ENCODE measurements around the gene ROPN1B.
"Not testable (repeated sequence)": the region's sequence is repeated elsewhere in the genome, so short reads cannot be mapped to it uniquely, and the experiment has no call there.

Gene ROPN1B

DNA sequence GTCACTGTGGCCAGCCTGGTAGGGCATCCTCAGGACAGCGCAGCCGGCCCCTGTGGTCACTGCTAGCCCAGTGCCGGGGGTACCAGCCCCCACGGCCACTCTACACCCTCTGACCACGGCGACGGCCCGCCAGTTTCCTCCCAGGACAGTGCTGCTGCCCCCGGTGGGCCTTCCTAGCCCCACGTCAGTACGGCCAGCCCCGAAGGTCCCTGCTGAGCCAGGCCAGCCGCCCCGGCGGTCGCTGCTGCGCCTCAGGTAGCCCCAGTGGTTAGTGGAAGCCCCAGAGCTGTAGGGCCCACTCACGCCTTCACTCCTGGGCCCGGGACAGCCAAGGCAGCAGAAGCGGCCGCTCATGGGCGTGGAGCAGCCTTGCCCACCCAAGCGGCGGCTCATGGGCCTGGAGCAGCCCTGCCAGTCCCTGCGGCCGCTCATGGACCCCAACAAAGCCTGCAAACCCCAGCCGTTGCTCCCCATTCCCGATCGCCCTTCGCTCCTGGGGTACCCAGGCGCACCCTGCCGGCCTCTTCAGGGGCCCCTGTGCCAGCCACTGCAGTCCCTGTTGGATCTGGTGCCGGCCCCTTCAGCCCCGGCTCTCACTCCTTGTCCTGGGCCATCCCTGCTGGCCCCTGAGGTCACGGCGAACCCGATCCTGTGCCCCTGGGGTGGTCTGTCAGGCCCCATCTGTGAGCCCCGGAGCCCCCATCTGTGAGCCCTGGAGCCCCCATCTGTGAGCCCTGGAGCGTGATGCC lies 9.5 kb upstream of the ROPN1B start:
- Histone ChIP-seq H3K4me1 (ENCODE audit: control insufficient read depth, insufficient read depth, low read length) (no peaks in the 10 kb centered on the region), H3K27ac (ENCODE audit: low read length) (no peak overlapping the region), H3K9ac (ENCODE audit: low read length in 2 of 2) (no peak overlapping the region), H3K36me3 (ENCODE audit: control insufficient read depth in 2 of 2, insufficient read depth in 2 of 2, low read length in 2 of 2) (no peaks in the 10 kb centered on the region), H3K27me3 (ENCODE audit: control insufficient read depth in 1 of 2, insufficient read depth in 2 of 2, low read length in 2 of 2) (peaks cover 8 to 13% of the 10 kb centered on the region in 2 donors), H3K4me3 (ENCODE audit: low read length in 2 of 2) (no peak overlapping the region), H3K9me3 (ENCODE audit: control insufficient read depth in 2 of 2, low read length in 2 of 2) (peaks cover 3 to 4% of the 10 kb centered on the region in 2 donors)

DNA sequence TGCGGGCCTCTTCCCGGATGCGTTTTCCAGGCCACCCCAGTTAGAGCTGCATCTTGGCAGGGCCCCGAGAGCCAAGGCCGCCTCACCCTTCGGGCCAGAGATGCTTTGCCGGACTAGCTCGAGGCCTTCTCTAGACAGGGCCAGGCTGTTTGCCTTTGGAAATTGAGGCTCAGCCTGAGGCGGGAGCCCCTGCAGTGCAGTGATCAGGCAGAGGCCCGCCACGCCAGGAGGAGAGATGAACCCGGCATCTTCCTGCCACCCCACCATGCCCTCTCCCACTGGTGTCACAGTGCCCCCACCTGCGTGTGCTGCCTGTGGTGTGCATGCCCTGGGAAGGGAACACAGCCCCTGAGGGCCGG lies 8.9 kb upstream of the ROPN1B start:
- Histone ChIP-seq H3K27me3 (ENCODE audit: control insufficient read depth in 1 of 2, insufficient read depth in 2 of 2, low read length in 2 of 2) (peaks cover 8 to 13% of the 10 kb centered on the region in 2 donors), H3K27ac (ENCODE audit: low read length) (no peak overlapping the region), H3K9me3 (ENCODE audit: control insufficient read depth in 2 of 2, low read length in 2 of 2) (peaks cover 3 to 4% of the 10 kb centered on the region in 2 donors), H3K36me3 (ENCODE audit: control insufficient read depth in 2 of 2, insufficient read depth in 2 of 2, low read length in 2 of 2) (no peaks in the 10 kb centered on the region), H3K4me3 (ENCODE audit: low read length in 2 of 2) (no peak overlapping the region), H3K4me1 (ENCODE audit: control insufficient read depth, insufficient read depth, low read length) (no peaks in the 10 kb centered on the region), H3K9ac (ENCODE audit: low read length in 2 of 2) (no peak overlapping the region)

DNA sequence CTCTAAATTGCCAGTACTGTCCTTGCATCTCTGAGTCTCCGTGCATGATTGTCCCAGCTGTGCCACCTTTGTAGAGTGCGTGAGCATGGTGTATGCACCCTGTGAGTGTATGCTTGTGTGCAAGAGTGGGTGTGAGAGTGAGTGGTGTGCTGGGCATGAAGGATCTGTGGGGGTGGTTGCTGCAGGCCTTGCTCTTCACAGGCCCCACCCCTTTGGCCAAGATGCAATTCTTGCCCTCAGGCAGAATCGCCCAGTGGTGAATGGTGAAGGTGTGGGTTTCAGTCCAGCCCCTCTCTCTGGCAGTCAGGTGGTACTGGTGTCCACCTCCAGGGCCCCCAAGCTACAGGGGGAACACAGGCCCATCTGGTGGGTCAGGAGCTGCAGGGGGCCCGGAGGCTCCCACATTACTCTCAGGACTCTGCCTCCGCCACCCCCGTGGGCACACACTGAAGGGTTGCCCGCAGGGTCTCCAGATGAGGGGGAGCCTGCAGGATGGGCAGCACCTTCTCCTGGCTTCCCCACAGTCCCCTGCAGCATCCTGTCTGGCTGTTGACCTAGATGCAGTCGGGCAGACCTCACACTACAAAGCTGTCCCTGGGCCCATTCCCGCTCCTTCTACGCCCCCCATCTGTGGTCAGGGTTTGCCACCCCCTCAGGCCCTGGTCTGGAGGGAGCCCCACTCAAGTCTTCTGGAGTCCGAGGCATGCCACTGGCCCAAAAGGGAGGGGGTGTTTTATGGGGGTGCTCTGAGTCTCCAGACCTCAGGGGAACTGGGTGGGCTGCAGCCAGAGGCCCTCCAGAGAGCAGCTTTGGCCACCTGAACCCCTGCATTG lies 8.3 kb upstream of the ROPN1B start:
- no peak overlapping the region for H3K4me3 ChIP-seq (ENCODE audit: low read length in 2 of 2)
- peaks cover 3 to 4% of the 10 kb centered on the region in 2 donors for H3K9me3 ChIP-seq (ENCODE audit: control insufficient read depth in 2 of 2, low read length in 2 of 2)
- peaks cover 8 to 13% of the 10 kb centered on the region in 2 donors for H3K27me3 ChIP-seq (ENCODE audit: control insufficient read depth in 1 of 2, insufficient read depth in 2 of 2, low read length in 2 of 2)
- H3K9ac ChIP-seq (ENCODE audit: low read length in 2 of 2) = no peak overlapping the region
- no peaks in the 10 kb centered on the region for H3K36me3 ChIP-seq (ENCODE audit: control insufficient read depth in 2 of 2, insufficient read depth in 2 of 2, low read length in 2 of 2)
- no peak overlapping the region for H3K27ac ChIP-seq (ENCODE audit: low read length)
- H3K4me1 ChIP-seq (ENCODE audit: control insufficient read depth, insufficient read depth, low read length) = no peaks in the 10 kb centered on the region

DNA sequence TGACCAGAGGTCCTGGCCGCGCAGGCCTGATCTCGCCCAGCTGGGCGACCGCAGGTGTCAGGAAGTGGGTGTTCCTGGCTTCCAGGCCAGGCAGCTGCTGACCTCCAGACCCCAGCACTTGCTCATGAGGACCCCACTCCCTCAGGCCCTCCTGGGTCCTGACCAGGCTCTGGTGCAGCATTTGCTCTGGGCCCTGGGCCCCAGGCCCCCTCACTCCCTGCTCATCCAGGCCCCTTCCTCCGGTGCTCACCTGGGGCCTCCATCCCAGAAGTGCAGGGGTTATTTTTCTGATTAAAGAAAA lies 7.7 kb upstream of the ROPN1B start:
- Histone ChIP-seq H3K27ac (ENCODE audit: low read length) (no peak overlapping the region), H3K27me3 (ENCODE audit: control insufficient read depth in 1 of 2, insufficient read depth in 2 of 2, low read length in 2 of 2) (peaks cover 5 to 13% of the 10 kb centered on the region in 2 donors)

DNA sequence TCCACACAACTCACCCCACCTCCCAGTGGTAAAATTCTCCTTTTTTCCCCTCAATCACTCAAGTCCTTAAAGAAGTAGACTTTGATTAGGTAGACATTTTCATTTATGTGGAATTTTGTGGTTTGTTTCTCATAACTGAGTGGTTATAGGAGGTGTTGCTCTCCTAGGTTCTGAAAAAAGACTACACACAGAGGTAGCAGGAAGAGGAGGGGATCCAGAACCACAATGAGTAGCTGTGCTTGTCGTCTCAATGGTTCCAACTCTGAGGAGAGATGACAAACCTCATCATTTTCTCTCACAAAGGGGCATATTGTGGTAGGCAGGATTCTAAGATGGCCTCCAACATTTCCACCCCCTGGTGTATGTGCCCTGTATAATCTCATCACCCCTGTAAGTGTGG lies 5.1 kb upstream of the ROPN1B start:
- H3K4me3 ChIP-seq (ENCODE audit: low read length in 2 of 2); H3K4me1 ChIP-seq (ENCODE audit: control insufficient read depth, insufficient read depth, low read length); H3K27ac ChIP-seq (ENCODE audit: low read length); H3K9me3 ChIP-seq (ENCODE audit: control insufficient read depth in 2 of 2, low read length in 2 of 2); H3K9ac ChIP-seq (ENCODE audit: low read length in 2 of 2); H3K27me3 ChIP-seq (ENCODE audit: control insufficient read depth in 1 of 2, insufficient read depth in 2 of 2, low read length in 2 of 2); H3K36me3 ChIP-seq (ENCODE audit: control insufficient read depth in 2 of 2, insufficient read depth in 2 of 2, low read length in 2 of 2): not testable (repeated sequence)

More for the DNA sequence above, 7.7 kb upstream of the ROPN1B start:
- H3K4me3 ChIP-seq (ENCODE audit: low read length in 2 of 2) = no peak overlapping the region
- no peaks in the 10 kb centered on the region for H3K4me1 ChIP-seq (ENCODE audit: control insufficient read depth, insufficient read depth, low read length)
- H3K9me3 ChIP-seq (ENCODE audit: control insufficient read depth in 2 of 2, low read length in 2 of 2) = peaks cover 3 to 4% of the 10 kb centered on the region in 2 donors
- no peak overlapping the region for H3K9ac ChIP-seq (ENCODE audit: low read length in 2 of 2)
- H3K36me3 ChIP-seq (ENCODE audit: control insufficient read depth in 2 of 2, insufficient read depth in 2 of 2, low read length in 2 of 2) = no peaks in the 10 kb centered on the region

DNA sequence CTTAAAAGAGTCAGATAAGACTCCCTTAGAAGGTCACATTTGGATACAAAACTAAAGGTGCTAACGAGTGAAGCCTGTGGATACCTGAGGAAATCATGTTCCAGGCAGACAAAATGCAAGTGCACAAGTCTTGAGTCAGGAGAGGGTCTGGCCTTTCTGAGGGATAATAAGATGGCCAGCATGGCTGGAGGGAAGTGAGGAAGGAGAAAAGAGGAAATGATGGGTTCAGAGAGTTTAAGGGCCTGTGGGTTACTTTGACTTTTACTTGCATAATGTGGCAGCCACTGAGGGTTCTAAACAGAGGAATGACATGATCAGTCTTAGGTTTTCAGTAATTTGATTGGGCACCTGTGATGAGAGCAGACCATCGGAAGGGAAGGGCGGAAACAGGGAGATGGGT lies 3.5 kb upstream of the ROPN1B start:
- peaks cover 3 to 4% of the 10 kb centered on the region in 2 donors for H3K9me3 ChIP-seq (ENCODE audit: control insufficient read depth in 2 of 2, low read length in 2 of 2)
- H3K9ac ChIP-seq (ENCODE audit: low read length in 2 of 2) = no peak overlapping the region
- H3K4me3 ChIP-seq (ENCODE audit: low read length in 2 of 2) = no peak overlapping the region
- H3K4me1 ChIP-seq (ENCODE audit: control insufficient read depth, insufficient read depth, low read length) = no peaks in the 10 kb centered on the region
- no peak overlapping the region for H3K27ac ChIP-seq (ENCODE audit: low read length)
- H3K27me3 ChIP-seq (ENCODE audit: control insufficient read depth in 1 of 2, insufficient read depth in 2 of 2, low read length in 2 of 2) = peaks cover 3 to 4% of the 10 kb centered on the region in 2 donors
- no peaks in the 10 kb centered on the region for H3K36me3 ChIP-seq (ENCODE audit: control insufficient read depth in 2 of 2, insufficient read depth in 2 of 2, low read length in 2 of 2)

DNA sequence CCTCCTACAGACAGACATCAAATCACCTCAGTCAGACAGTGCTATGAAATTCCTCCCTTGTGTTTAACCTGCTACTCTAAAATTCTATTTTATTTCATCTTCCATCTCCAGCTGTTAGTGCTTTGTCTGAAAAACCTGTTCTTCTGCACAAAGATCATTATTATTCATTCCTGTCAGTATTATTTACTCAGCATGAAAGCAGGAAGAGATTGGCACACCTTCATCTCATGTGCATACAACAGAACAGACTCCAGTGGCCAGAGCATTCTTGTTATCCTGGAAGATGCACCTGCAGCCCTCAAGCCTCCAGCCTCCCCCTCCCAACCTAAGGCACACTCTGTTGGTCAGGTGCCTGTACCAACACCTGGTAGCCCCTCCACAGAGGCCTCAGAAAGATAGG lies 1.8 kb upstream of the ROPN1B start:
- no peak overlapping the region for H3K27ac ChIP-seq (ENCODE audit: low read length)
- no peaks in the 10 kb centered on the region for H3K36me3 ChIP-seq (ENCODE audit: control insufficient read depth in 2 of 2, insufficient read depth in 2 of 2, low read length in 2 of 2)
- peaks cover 3 to 4% of the 10 kb centered on the region in 2 donors for H3K9me3 ChIP-seq (ENCODE audit: control insufficient read depth in 2 of 2, low read length in 2 of 2)
- peaks cover 3 to 9% of the 10 kb centered on the region in 2 donors for H3K27me3 ChIP-seq (ENCODE audit: control insufficient read depth in 1 of 2, insufficient read depth in 2 of 2, low read length in 2 of 2)
- H3K4me3 ChIP-seq (ENCODE audit: low read length in 2 of 2) = no peak overlapping the region
- peaks cover 4% of the 10 kb centered on the region for H3K4me1 ChIP-seq (ENCODE audit: control insufficient read depth, insufficient read depth, low read length)
- no peak overlapping the region for H3K9ac ChIP-seq (ENCODE audit: low read length in 2 of 2)

DNA sequence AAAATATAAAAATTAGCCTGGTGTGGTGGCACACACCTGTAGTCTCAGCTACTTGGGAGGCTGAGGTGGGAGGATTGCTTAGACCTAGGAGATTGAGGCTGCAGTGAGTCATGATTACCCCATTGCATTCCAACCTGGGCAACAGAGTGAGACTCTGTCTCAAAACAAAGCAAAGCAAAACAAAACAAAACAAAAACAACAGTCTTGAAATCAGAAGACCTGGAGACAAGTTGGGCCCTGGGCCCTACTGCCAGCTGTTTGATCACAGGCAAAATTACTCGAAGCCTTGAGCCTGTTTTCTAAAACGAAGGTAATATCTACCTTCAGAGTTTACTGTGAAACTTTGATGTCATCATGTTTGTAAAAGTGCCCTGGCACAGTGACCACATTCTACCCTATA lies 857 bp upstream of the ROPN1B start:
- not testable (repeated sequence) for H3K27me3 ChIP-seq (ENCODE audit: control insufficient read depth in 1 of 2, insufficient read depth in 2 of 2, low read length in 2 of 2); H3K9me3 ChIP-seq (ENCODE audit: control insufficient read depth in 2 of 2, low read length in 2 of 2); H3K9ac ChIP-seq (ENCODE audit: low read length in 2 of 2); H3K4me1 ChIP-seq (ENCODE audit: control insufficient read depth, insufficient read depth, low read length); H3K4me3 ChIP-seq (ENCODE audit: low read length in 2 of 2); H3K36me3 ChIP-seq (ENCODE audit: control insufficient read depth in 2 of 2, insufficient read depth in 2 of 2, low read length in 2 of 2); H3K27ac ChIP-seq (ENCODE audit: low read length)

DNA sequence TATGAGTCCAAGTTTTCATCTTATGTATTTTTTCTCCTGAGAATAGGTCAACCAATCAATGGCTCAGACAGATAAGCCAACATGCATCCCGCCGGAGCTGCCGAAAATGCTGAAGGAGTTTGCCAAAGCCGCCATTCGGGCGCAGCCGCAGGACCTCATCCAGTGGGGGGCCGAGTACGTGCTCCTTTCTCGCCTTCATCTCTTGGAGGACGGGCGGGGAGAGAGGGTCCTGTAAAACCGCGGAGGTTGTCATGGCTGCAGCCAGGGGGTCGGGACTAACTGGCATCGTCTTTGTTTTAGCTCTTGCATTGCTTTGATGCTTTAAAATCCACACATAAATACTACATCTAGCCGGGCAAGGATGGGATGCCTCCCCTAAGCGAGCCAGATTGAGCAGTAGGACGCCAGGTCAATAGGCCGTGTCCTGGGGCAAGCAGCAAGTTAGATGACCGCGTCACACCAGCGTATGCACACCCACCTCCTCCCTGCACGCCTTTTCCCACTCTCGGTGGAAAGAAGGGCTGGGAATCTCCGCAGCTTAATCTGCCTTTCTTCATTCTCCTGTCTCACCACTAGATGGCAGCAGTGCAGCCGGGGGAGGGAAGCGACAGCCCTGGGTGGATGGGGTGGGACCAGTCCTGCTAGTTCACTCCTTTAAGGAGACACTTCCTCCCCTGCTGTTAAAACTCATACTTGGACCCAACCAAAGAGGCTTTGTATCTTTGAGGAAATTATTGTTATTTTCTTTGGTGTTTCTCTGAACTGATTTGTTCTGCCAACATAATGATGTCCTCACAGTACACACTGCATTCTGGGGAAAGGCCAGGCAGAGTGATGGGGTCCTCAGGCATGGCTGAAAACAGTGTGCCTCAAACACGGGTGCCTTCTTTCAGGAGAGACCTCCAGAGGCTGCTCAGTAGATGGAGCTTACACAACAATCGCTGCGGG lies 3.3 kb downstream of the ROPN1B start:
- not testable (repeated sequence) for H3K36me3 ChIP-seq (ENCODE audit: control insufficient read depth in 2 of 2, insufficient read depth in 2 of 2, low read length in 2 of 2); H3K4me1 ChIP-seq (ENCODE audit: control insufficient read depth, insufficient read depth, low read length); H3K27ac ChIP-seq (ENCODE audit: low read length); H3K9me3 ChIP-seq (ENCODE audit: control insufficient read depth in 2 of 2, low read length in 2 of 2); H3K9ac ChIP-seq (ENCODE audit: low read length in 2 of 2); H3K27me3 ChIP-seq (ENCODE audit: control insufficient read depth in 1 of 2, insufficient read depth in 2 of 2, low read length in 2 of 2)
- peak overlapping the region; percentile 74 to 83 for H3K4me3 ChIP-seq (ENCODE audit: low read length in 2 of 2)

DNA sequence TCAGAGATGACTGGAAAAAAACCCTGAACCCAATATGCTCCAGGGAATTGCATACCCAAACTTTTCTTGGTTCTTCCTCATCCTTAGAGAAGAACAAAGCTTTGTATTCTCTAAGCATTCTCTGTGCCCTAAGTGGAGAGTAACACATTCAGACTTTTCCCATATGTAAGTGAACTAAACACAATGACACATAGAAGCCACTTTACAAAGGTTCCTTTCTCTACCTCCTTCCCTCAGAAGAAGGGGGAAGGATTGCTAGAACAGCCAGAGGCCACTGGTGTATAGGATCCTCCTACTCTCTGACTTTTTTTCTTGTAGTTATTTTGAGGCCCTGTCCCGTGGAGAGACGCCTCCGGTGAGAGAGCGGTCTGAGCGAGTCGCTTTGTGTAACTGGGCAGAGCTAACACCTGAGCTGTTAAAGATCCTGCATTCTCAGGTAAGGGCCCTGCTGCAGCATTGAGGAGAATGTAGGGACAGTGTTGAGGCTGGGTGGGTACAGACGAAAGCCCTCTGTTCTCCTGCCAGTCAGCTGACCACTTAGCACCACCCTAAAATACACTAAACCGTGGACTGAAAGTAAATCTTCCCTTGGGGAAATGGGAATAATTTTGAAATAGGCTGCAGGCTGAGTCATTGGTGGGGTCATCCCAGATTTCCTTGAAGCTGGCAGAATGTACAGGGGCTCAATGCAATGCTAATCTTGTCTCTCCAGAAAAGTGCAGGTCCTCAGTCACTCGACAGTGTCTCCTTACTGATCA lies 6.4 kb downstream of the ROPN1B start:
- not testable (repeated sequence) for H3K4me3 ChIP-seq (ENCODE audit: low read length in 2 of 2); H3K9ac ChIP-seq (ENCODE audit: low read length in 2 of 2); H3K36me3 ChIP-seq (ENCODE audit: control insufficient read depth in 2 of 2, insufficient read depth in 2 of 2, low read length in 2 of 2); H3K4me1 ChIP-seq (ENCODE audit: control insufficient read depth, insufficient read depth, low read length); H3K9me3 ChIP-seq (ENCODE audit: control insufficient read depth in 2 of 2, low read length in 2 of 2); H3K27ac ChIP-seq (ENCODE audit: low read length); H3K27me3 ChIP-seq (ENCODE audit: control insufficient read depth in 1 of 2, insufficient read depth in 2 of 2, low read length in 2 of 2)
